CD4-positive, CD25-positive, alpha-beta regulatory T cell (primary cell): ENCODE results near the gene PIWIL4. TPM values are rescaled to one million over a fixed set of nuclear protein-coding genes. Genes with fewer than 3 reads are reported as not detected.

Experiments used
- ATAC-seq, 2 donors: fragments of 150-1000 bp; cut with Tn5 transposase; one replicate each; pipeline ENCODE4 v1.10.0; 2021; ENCODE audit warnings: low read depth in 2 of 2, moderate number of reproducible peaks in 2 of 2, moderate library complexity in 1 of 2
- DNase-seq, 3 donors: peaks; one replicate each; pipeline versions ENCODE4 v3.0.0 to v3.0.0-alpha.2; 2012 to 2022; ENCODE audit warnings: mixed read lengths in 1 of 3
- H3K27ac ChIP-seq: one replicate; pipeline ENCODE4 v1.7.0; 2013; ENCODE audit warnings: mild to moderate bottlenecking, low read length; ENCODE audit not compliant: insufficient read depth, poor library complexity, severe bottlenecking
- H3K27me3 ChIP-seq: one replicate; pipeline ENCODE4 v1.7.0; 2013; ENCODE audit warnings: low read length; ENCODE audit not compliant: control insufficient read depth, insufficient read depth
- H3K36me3 ChIP-seq: one replicate; pipeline ENCODE4 v1.7.0; 2013; ENCODE audit warnings: mild to moderate bottlenecking, low read length, moderate library complexity; ENCODE audit not compliant: control insufficient read depth, insufficient read depth
- H3K4me1 ChIP-seq: 2 replicates; pipeline ENCODE4 v1.7.0; 2013; ENCODE audit warnings: mild to moderate bottlenecking, low read length; ENCODE audit not compliant: insufficient read depth, control insufficient read depth, poor library complexity, severe bottlenecking
- H3K4me3 ChIP-seq: one replicate; pipeline ENCODE4 v1.7.0; 2013; ENCODE audit warnings: low read depth, mild to moderate bottlenecking, low read length, moderate library complexity
- H3K9me3 ChIP-seq, 2 experiments: 1 replicate in 1 of 2; 2 replicates in 1 of 2; pipeline ENCODE4 v1.7.0; 2013; ENCODE audit warnings: low read length in 2 of 2, mild to moderate bottlenecking in 1 of 2, moderate library complexity in 1 of 2; ENCODE audit not compliant: control insufficient read depth in 2 of 2
- H3K27ac Mint-ChIP-seq, 3 donors: one replicate each; pipeline ENCODE4 v1.8.0; 2020 to 2022; ENCODE audit warnings: mild to moderate bottlenecking in 3 of 3, mixed read lengths in 3 of 3, moderate library complexity in 2 of 3
- H3K27me3 Mint-ChIP-seq: one replicate; pipeline ENCODE4 v1.8.0; 2022; ENCODE audit warnings: mild to moderate bottlenecking, mixed read lengths
- H3K36me3 Mint-ChIP-seq: one replicate; pipeline ENCODE4 v1.8.0; 2020; ENCODE audit warnings: mixed read lengths
- H3K4me1 Mint-ChIP-seq, 4 donors: one replicate each; pipeline ENCODE4 v1.8.0; 2020 to 2022; ENCODE audit warnings: mixed read lengths in 4 of 4, mild to moderate bottlenecking in 1 of 4
- H3K4me3 Mint-ChIP-seq, 4 donors: one replicate each; pipeline ENCODE4 v1.8.0; 2020 to 2022; ENCODE audit warnings: mild to moderate bottlenecking in 4 of 4, mixed read lengths in 4 of 4, moderate library complexity in 3 of 4
- H3K9me3 Mint-ChIP-seq, 7 donors: one replicate each; pipeline ENCODE4 v1.8.0; 2020 to 2022; ENCODE audit warnings: mixed read lengths in 7 of 7, mild to moderate bottlenecking in 3 of 7, moderate library complexity in 2 of 7
- polyA plus RNA-seq, 4 donors: library from polyadenylated mRNA; unstranded; fragments of 300-500 nt; fragmentation: Illumina TruSeq; gene quantifications; one replicate each; pipeline ENCODE4 v1.2.3, GENCODE V29; 2021
- total RNA-seq: library from RNA; stranded (reverse); gene quantifications from one replicate; pipeline ENCODE4 v1.2.3, GENCODE V29; 2022

Gene PIWIL4
- total and polyA plus RNA-seq, 5 donors from 2014 or later, result 0.18 to 1.3 (median 1.3) TPM

DNA sequence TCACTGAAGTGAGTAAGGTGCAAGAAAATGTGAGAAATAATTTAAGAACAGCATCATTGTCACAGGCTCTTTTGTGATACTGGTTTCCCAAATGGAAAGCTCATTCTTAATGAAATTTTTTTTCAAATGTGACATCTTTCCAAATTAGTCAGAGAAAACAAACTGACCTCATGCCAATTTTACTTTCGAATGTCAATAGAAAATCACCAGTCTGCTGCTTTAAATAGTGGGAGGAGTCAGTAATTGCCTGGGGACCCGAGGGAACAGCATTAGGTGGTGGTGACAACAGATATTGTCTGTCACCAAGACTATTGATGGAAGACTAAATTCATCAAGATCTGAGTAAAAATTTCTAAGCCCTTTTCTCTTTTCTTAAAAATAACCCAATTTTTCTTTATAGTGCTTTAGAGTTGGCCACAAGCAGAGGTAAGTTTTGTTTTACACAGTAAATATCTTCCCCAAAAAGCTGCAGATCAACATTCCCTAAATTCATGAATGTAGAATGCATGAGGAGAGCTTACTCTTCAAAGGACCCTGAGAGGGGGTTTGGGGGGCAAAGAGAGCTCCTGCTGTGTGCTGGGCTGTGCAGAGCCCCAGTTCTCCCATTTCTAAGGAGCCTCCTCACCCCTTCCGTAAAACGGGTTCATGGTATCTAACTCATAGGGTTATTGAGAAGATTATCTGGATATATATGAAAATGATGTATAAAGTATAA lies 95.1 kb downstream of the PIWIL4 start:
- Mint-ChIP-seq H3K4me3 (no peak overlapping the region), H3K4me1 (no peaks in the 10 kb centered on the region), H3K9me3 (peaks cover 0 to 2% (median 0%) of the 10 kb centered on the region in 7 donors), H3K36me3 (no peaks in the 10 kb centered on the region), H3K27me3 (peaks cover 15% of the 10 kb centered on the region), H3K27ac (no peak overlapping the region)
- no peaks in the 10 kb centered on the region for H3K9me3 ChIP-seq
- no peak overlapping the region for H3K4me3 ChIP-seq
- H3K36me3 ChIP-seq, result no peaks in the 10 kb centered on the region
- H3K4me1 ChIP-seq, result no peaks in the 10 kb centered on the region
- H3K27ac ChIP-seq, result no peak overlapping the region
- ATAC-seq (no peak), DNase-seq (no peak)
- H3K27me3 ChIP-seq, result peaks cover 5% of the 10 kb centered on the region

- no peak overlapping the region for H3K4me3 ChIP-seq
- no peak overlapping the region for H3K27ac ChIP-seq
- peaks cover 0 to 2% (median 0%) of the 10 kb centered on the region in 7 donors for H3K9me3 Mint-ChIP-seq
- H3K9me3 ChIP-seq, result no peaks in the 10 kb centered on the region
- peaks cover 5% of the 10 kb centered on the region for H3K27me3 ChIP-seq
- no peak overlapping the region for H3K27ac Mint-ChIP-seq
- no peaks in the 10 kb centered on the region for H3K4me1 ChIP-seq
- DNase-seq (no peak), ATAC-seq (no peak)
- H3K4me3 Mint-ChIP-seq, result no peak overlapping the region
- no peaks in the 10 kb centered on the region for H3K4me1 Mint-ChIP-seq
- no peaks in the 10 kb centered on the region for H3K36me3 ChIP-seq
- H3K36me3 Mint-ChIP-seq, result no peaks in the 10 kb centered on the region
- peaks cover 15% of the 10 kb centered on the region for H3K27me3 Mint-ChIP-seq
Measured at GRCh38 chr11:94662846-94663390, 95.8 kb downstream of the PIWIL4 start.

DNA sequence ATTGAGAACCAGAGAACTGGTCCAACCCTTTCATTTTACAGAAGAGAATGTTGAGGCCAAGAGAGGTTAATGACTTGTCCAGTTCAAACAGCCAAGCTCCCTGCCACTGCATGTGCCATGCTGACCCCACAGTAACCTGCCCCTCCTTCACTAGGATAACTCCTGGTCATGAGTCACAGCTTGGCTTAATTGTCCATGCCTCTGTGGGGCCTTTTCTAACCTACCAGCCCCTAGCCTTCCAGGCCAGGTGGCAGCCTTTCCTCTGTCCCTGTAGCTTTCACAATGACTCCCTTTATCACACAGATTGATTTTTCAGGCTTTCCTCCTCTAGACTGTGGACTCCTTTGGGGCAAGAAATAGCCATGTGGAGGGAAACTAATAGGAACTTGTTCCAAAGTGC lies 97.2 kb downstream of the PIWIL4 start:
- no peak overlapping the region for H3K4me3 Mint-ChIP-seq
- ATAC-seq (no peak), DNase-seq (no peak)
- Histone ChIP-seq H3K36me3 (no peaks in the 10 kb centered on the region), H3K9me3 (no peaks in the 10 kb centered on the region), H3K4me3 (no peak overlapping the region), H3K27ac (no peak overlapping the region), H3K27me3 (peaks cover 5% of the 10 kb centered on the region), H3K4me1 (no peaks in the 10 kb centered on the region)
- H3K9me3 Mint-ChIP-seq, result peaks cover 0 to 6% (median 0%) of the 10 kb centered on the region in 7 donors
- peaks cover 15% of the 10 kb centered on the region for H3K27me3 Mint-ChIP-seq
- H3K36me3 Mint-ChIP-seq, result no peaks in the 10 kb centered on the region
- H3K4me1 Mint-ChIP-seq, result no peaks in the 10 kb centered on the region
- no peak overlapping the region for H3K27ac Mint-ChIP-seq

DNA sequence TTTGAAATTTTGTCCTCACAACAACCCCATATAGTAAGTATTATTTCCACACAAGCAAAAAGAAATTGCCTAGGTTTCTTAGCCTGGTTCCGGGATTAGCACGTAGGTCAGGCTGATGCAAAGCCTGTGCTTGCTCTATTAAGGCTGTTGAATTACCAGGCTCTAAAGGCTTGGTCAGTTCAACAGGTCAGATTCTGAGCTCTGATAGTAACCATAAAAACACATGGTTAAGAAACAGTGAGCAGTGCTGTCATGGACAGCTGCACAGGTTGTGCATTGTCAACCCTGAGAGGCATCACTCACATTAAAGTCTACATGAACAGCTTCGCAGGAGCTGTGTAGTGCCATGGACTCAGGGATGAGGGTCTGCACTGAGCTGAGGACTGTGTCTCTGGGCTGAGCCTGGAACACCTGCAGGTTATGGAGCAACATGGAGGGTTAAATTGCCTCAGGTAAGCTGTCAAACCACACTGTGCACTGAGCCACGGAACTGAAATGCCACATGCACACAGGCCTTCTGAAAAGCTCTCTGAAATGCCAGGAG lies 98.0 kb downstream of the PIWIL4 start:
- peaks cover 10% of the 10 kb centered on the region for H3K27me3 Mint-ChIP-seq
- Histone ChIP-seq H3K4me1 (no peaks in the 10 kb centered on the region), H3K9me3 (no peaks in the 10 kb centered on the region), H3K27me3 (peaks cover 1% of the 10 kb centered on the region), H3K27ac (no peak overlapping the region), H3K36me3 (no peaks in the 10 kb centered on the region), H3K4me3 (no peak overlapping the region)
- ATAC-seq, result no peak
- no peak for DNase-seq
- no peaks in the 10 kb centered on the region for H3K36me3 Mint-ChIP-seq
- H3K27ac Mint-ChIP-seq, result no peak overlapping the region
- H3K4me1 Mint-ChIP-seq, result no peaks in the 10 kb centered on the region
- H3K9me3 Mint-ChIP-seq, result peaks cover 0 to 6% (median 0%) of the 10 kb centered on the region in 7 donors
- no peak overlapping the region for H3K4me3 Mint-ChIP-seq

- H3K36me3 Mint-ChIP-seq, result no peaks in the 10 kb centered on the region
- H3K27me3 Mint-ChIP-seq, result no peaks in the 10 kb centered on the region
- no peaks in the 10 kb centered on the region for H3K36me3 ChIP-seq
- no peaks in the 10 kb centered on the region for H3K4me1 ChIP-seq
- H3K4me3 Mint-ChIP-seq, result no peak overlapping the region
- no peak overlapping the region for H3K27ac Mint-ChIP-seq
- no peak for ATAC-seq
- H3K4me1 Mint-ChIP-seq, result no peaks in the 10 kb centered on the region
- H3K27ac ChIP-seq, result no peak overlapping the region
- H3K4me3 ChIP-seq, result no peak overlapping the region
- H3K9me3 ChIP-seq, result no peaks in the 10 kb centered on the region
- H3K27me3 ChIP-seq, result no peaks in the 10 kb centered on the region
- DNase-seq, result no peak
- peaks cover 0 to 5% (median 0%) of the 10 kb centered on the region in 7 donors for H3K9me3 Mint-ChIP-seq
Measured at GRCh38 chr11:94666792-94667721, 99.9 kb downstream of the PIWIL4 start.

DNA sequence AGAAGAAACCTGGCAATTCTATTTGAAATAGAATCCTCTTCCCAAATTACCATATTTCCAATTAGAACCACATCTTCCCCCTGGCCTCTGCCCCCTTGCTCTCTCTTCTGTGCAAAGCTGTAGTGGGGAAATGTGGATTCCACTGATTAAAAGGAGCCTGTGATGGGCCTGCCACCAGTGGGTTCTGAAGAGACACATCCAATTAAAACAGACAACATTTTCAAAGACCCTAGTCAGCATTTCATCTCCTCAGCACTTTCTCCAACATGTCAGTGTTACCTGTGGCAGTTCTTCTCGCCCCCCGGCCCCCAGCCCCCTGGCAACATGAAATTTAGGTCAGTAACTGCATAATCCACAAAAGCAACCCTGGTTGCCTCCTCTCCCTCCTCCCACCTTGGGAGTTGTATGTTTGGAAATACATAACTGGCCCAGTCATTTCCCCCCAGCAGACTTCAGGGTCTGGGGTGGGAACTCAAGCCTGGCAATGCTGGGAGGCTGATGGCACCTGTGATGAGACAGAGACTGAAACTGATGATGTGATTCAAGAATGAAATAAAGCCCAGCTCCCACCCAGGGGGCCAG lies 101.1 kb downstream of the PIWIL4 start:
- no peaks in the 10 kb centered on the region for H3K27me3 Mint-ChIP-seq
- H3K4me3 Mint-ChIP-seq, result no peak overlapping the region
- no peaks in the 10 kb centered on the region for H3K36me3 Mint-ChIP-seq
- H3K4me1 Mint-ChIP-seq, result no peaks in the 10 kb centered on the region
- H3K4me1 ChIP-seq, result no peaks in the 10 kb centered on the region
- no peak for DNase-seq
- ATAC-seq, result no peak
- peaks cover 0 to 4% (median 0%) of the 10 kb centered on the region in 7 donors for H3K9me3 Mint-ChIP-seq
- H3K36me3 ChIP-seq, result no peaks in the 10 kb centered on the region
- H3K27ac Mint-ChIP-seq, result no peak overlapping the region
- H3K27ac ChIP-seq, result no peak overlapping the region
- H3K9me3 ChIP-seq, result no peaks in the 10 kb centered on the region
- no peak overlapping the region for H3K4me3 ChIP-seq
- no peaks in the 10 kb centered on the region for H3K27me3 ChIP-seq

GRCh38 chr11:94669023-94669422 lies 101.9 kb downstream of the PIWIL4 start:
- H3K4me1 ChIP-seq, result no peaks in the 10 kb centered on the region
- Mint-ChIP-seq H3K36me3 (no peaks in the 10 kb centered on the region), H3K9me3 (peaks cover 0 to 4% (median 0%) of the 10 kb centered on the region in 7 donors), H3K27me3 (no peaks in the 10 kb centered on the region), H3K27ac (no peak overlapping the region), H3K4me3 (no peak overlapping the region), H3K4me1 (no peaks in the 10 kb centered on the region)
- no peak overlapping the region for H3K4me3 ChIP-seq
- no peak for DNase-seq
- ATAC-seq, result no peak
- no peaks in the 10 kb centered on the region for H3K27me3 ChIP-seq
- no peaks in the 10 kb centered on the region for H3K36me3 ChIP-seq
- no peak overlapping the region for H3K27ac ChIP-seq
- H3K9me3 ChIP-seq, result no peaks in the 10 kb centered on the region
